Right hindlimb (tissue), 1 donor: ENCODE results near the gene RAPGEF5.
"Not testable (repeated sequence)": the region's sequence is repeated elsewhere in the genome, so short reads cannot be mapped to it uniquely, and the experiment has no call there.

ENCODE experiments used
- DNase-seq: peaks from one replicate; pipeline ENCODE4 v3.0.0-alpha.2; 2018

The RAPGEF5 gene

GRCh38 chr7:22111661-22112060 is 245.3 kb downstream of the RAPGEF5 start:
- DNase-seq, result no peak

GRCh38 chr7:22110881-22111280 is 246.1 kb downstream of the RAPGEF5 start:
- no peak for DNase-seq

GRCh38 chr7:22110227-22110839 is 246.6 kb downstream of the RAPGEF5 start:
- peak; percentile 83 for DNase-seq

GRCh38 chr7:22109761-22110160 is 247.2 kb downstream of the RAPGEF5 start:
- no peak for DNase-seq

- no peak for DNase-seq
Measured at GRCh38 chr7:22108151-22108845, 248.7 kb downstream of the RAPGEF5 start.

- no peak for DNase-seq
Measured at GRCh38 chr7:22105550-22105949, 251.4 kb downstream of the RAPGEF5 start.

GRCh38 chr7:22094413-22095342 is 262.3 kb downstream of the RAPGEF5 start:
- no peak for DNase-seq

- no peak for DNase-seq
Measured at GRCh38 chr7:22093936-22094335, 263.0 kb downstream of the RAPGEF5 start.

GRCh38 chr7:22093001-22093400 is 264.0 kb downstream of the RAPGEF5 start:
- DNase-seq, result peak; percentile 79

GRCh38 chr7:22090958-22091525 is 265.9 kb downstream of the RAPGEF5 start:
- not testable (repeated sequence) for DNase-seq

- DNase-seq, result no peak
Measured at GRCh38 chr7:22090512-22090911, 266.4 kb downstream of the RAPGEF5 start.

- no peak for DNase-seq
Measured at GRCh38 chr7:22090107-22090506, 266.8 kb downstream of the RAPGEF5 start.

GRCh38 chr7:22088827-22089226 is 268.1 kb downstream of the RAPGEF5 start:
- no peak for DNase-seq

- no peak for DNase-seq
Measured at GRCh38 chr7:22087861-22088260, 269.1 kb downstream of the RAPGEF5 start.

GRCh38 chr7:22083704-22084240 is 273.2 kb downstream of the RAPGEF5 start:
- peak; percentile 47 for DNase-seq

GRCh38 chr7:22082886-22083703 is 273.9 kb downstream of the RAPGEF5 start:
- DNase-seq, result peak; percentile 95

GRCh38 chr7:22082553-22082885 is 274.4 kb downstream of the RAPGEF5 start:
- no peak for DNase-seq

- not testable (repeated sequence) for DNase-seq
Measured at GRCh38 chr7:22080219-22080618, 276.7 kb downstream of the RAPGEF5 start.

GRCh38 chr7:22078872-22079271 is 278.1 kb downstream of the RAPGEF5 start:
- DNase-seq, result not testable (repeated sequence)

- DNase-seq, result no peak
Measured at GRCh38 chr7:22075561-22075960, 281.4 kb downstream of the RAPGEF5 start.

- DNase-seq, result peak; percentile 54
Measured at GRCh38 chr7:22074897-22075296, 282.1 kb downstream of the RAPGEF5 start.
